ENCODE results near the gene IL17RD.

IL17RD gene

GRCh38 chr3:57068437-57069089, 96.6 kb downstream of the IL17RD start:
- no peaks in the 10 kb centered on the region for H3K27me3 ChIP-seq (ENCODE audit: control insufficient read depth, low read length)
- H4K20me1 ChIP-seq (ENCODE audit: control insufficient read depth, insufficient read depth, low read depth, low read length), result no peaks in the 10 kb centered on the region
- H3K4me2 ChIP-seq (ENCODE audit: low read length), result peak overlapping the region; percentile 63
- peak overlapping the region; percentile 45 for H3K27ac ChIP-seq (ENCODE audit: low read depth, low read length)
- peaks cover 23% of the 10 kb centered on the region for H3K4me1 ChIP-seq (ENCODE audit: control insufficient read depth, low read length)
- no peaks in the 10 kb centered on the region for H3K9me3 ChIP-seq (ENCODE audit: control insufficient read depth, insufficient read depth, low read length)
- H3K79me2 ChIP-seq (ENCODE audit: control insufficient read depth, low read length), result no peaks in the 10 kb centered on the region
- H3K36me3 ChIP-seq (ENCODE audit: control insufficient read depth, low read length), result no peaks in the 10 kb centered on the region
- TF ChIP-seq EZH2phosphoT487 (IDR thresholded peaks at IDR 0.05; ENCODE audit: borderline replicate concordance, low read length), result no peak
- TF ChIP-seq CTCF (IDR thresholded peaks at IDR 0.05; ENCODE audit: low read depth, low read length, poor library complexity, severe bottlenecking), result no peak
- H3F3A ChIP-seq (ENCODE audit: control insufficient read depth, insufficient read depth), result peaks cover 5% of the 10 kb centered on the region; the same call in 1 of the 2 replicates
- H3K4me3 ChIP-seq (ENCODE audit: low read length), result peak overlapping the region; percentile 39
- H3K9me2 ChIP-seq (replicated peaks; ENCODE audit: control insufficient read depth, low read length), result no peaks in the 10 kb centered on the region

- Histone ChIP-seq H4K20me1 (ENCODE audit: control insufficient read depth, insufficient read depth, low read depth, low read length) (no peaks in the 10 kb centered on the region), H3K27me3 (ENCODE audit: control insufficient read depth, low read length) (no peaks in the 10 kb centered on the region), H3K36me3 (ENCODE audit: control insufficient read depth, low read length) (no peaks in the 10 kb centered on the region), H3K4me1 (ENCODE audit: control insufficient read depth, low read length) (peaks cover 23% of the 10 kb centered on the region), H3K27ac (ENCODE audit: low read depth, low read length) (no peak overlapping the region), H3K9me3 (ENCODE audit: control insufficient read depth, insufficient read depth, low read length) (no peaks in the 10 kb centered on the region), H3K9me2 (replicated peaks; ENCODE audit: control insufficient read depth, low read length) (no peaks in the 10 kb centered on the region), H3K79me2 (ENCODE audit: control insufficient read depth, low read length) (no peaks in the 10 kb centered on the region), H3F3A (ENCODE audit: control insufficient read depth, insufficient read depth) (peaks cover 5% of the 10 kb centered on the region; the same call in 1 of the 2 replicates), H3K4me2 (ENCODE audit: low read length) (no peak overlapping the region), H3K4me3 (ENCODE audit: low read length) (no peak overlapping the region)
- no peak for TF ChIP-seq EZH2phosphoT487 (IDR thresholded peaks at IDR 0.05; ENCODE audit: borderline replicate concordance, low read length)
- no peak for TF ChIP-seq CTCF (IDR thresholded peaks at IDR 0.05; ENCODE audit: low read depth, low read length, poor library complexity, severe bottlenecking)
Observed at GRCh38 chr3:57066471-57066870, 98.7 kb downstream of the IL17RD start.

- H3K4me2 ChIP-seq (ENCODE audit: low read length), result no peak overlapping the region
- H3K4me1 ChIP-seq (ENCODE audit: control insufficient read depth, low read length), result peaks cover 23% of the 10 kb centered on the region
- no peaks in the 10 kb centered on the region for H4K20me1 ChIP-seq (ENCODE audit: control insufficient read depth, insufficient read depth, low read depth, low read length)
Observed at GRCh38 chr3:57065588-57065987, 99.6 kb downstream of the IL17RD start.

GRCh38 chr3:57064572-57064971, 100.6 kb downstream of the IL17RD start:
- H3K79me2 ChIP-seq (ENCODE audit: control insufficient read depth, low read length), result no peaks in the 10 kb centered on the region

More at GRCh38 chr3:57065588-57065987, 99.6 kb downstream of the IL17RD start:
- H3K36me3 ChIP-seq (ENCODE audit: control insufficient read depth, low read length), result no peaks in the 10 kb centered on the region
- H3K4me3 ChIP-seq (ENCODE audit: low read length), result no peak overlapping the region
- H3K27ac ChIP-seq (ENCODE audit: low read depth, low read length), result no peak overlapping the region
- H3K9me3 ChIP-seq (ENCODE audit: control insufficient read depth, insufficient read depth, low read length), result no peaks in the 10 kb centered on the region
- no peaks in the 10 kb centered on the region for H3K79me2 ChIP-seq (ENCODE audit: control insufficient read depth, low read length)
- H3K9me2 ChIP-seq (replicated peaks; ENCODE audit: control insufficient read depth, low read length), result no peaks in the 10 kb centered on the region
- peaks cover 5% of the 10 kb centered on the region; the same call in 1 of the 2 replicates for H3F3A ChIP-seq (ENCODE audit: control insufficient read depth, insufficient read depth)
- no peak for TF ChIP-seq EZH2phosphoT487 (IDR thresholded peaks at IDR 0.05; ENCODE audit: borderline replicate concordance, low read length)
- no peaks in the 10 kb centered on the region for H3K27me3 ChIP-seq (ENCODE audit: control insufficient read depth, low read length)

More at GRCh38 chr3:57064572-57064971, 100.6 kb downstream of the IL17RD start:
- Histone ChIP-seq H3K4me3 (ENCODE audit: low read length) (no peak overlapping the region), H3K4me2 (ENCODE audit: low read length) (no peak overlapping the region), H3K9me2 (replicated peaks; ENCODE audit: control insufficient read depth, low read length) (no peaks in the 10 kb centered on the region), H3K27me3 (ENCODE audit: control insufficient read depth, low read length) (no peaks in the 10 kb centered on the region), H3K9me3 (ENCODE audit: control insufficient read depth, insufficient read depth, low read length) (no peaks in the 10 kb centered on the region), H3K36me3 (ENCODE audit: control insufficient read depth, low read length) (no peaks in the 10 kb centered on the region), H3K27ac (ENCODE audit: low read depth, low read length) (no peak overlapping the region), H3F3A (ENCODE audit: control insufficient read depth, insufficient read depth) (peaks cover 5% of the 10 kb centered on the region; the same call in 1 of the 2 replicates), H4K20me1 (ENCODE audit: control insufficient read depth, insufficient read depth, low read depth, low read length) (no peaks in the 10 kb centered on the region), H3K4me1 (ENCODE audit: control insufficient read depth, low read length) (peaks cover 19% of the 10 kb centered on the region)
- no peak for TF ChIP-seq CTCF (IDR thresholded peaks at IDR 0.05; ENCODE audit: low read depth, low read length, poor library complexity, severe bottlenecking)
- no peak for TF ChIP-seq EZH2phosphoT487 (IDR thresholded peaks at IDR 0.05; ENCODE audit: borderline replicate concordance, low read length)
